Endothelial cell of umbilical vein (primary cell): ENCODE measurements around the gene RYR2. TPM values are rescaled to one million over a fixed set of nuclear protein-coding genes. Genes with fewer than 3 reads are reported as not detected.

Experiments
- BruUV-seq: library from RNA; stranded (reverse); fragments of 400-500 nt; replicated peaks from 2 replicates; lab custom pipeline; 2021; lab: Mats Ljungman, UMichigan
- CTCF ChIA-PET: fragments of 300-600, 350-600 bp; sonication (Branson Sonifier 250); formaldehyde crosslinking; loops from one replicate; lab custom pipeline; 2021; ENCODE audit warnings: antibody characterized with exemption, inconsistent platforms; lab: Charles Lee
- POLR2A ChIA-PET: fragments of 300-600, 350-600 bp; sonication (Branson Sonifier 250); formaldehyde crosslinking; loops from one replicate; lab custom pipeline; 2021; ENCODE audit warnings: antibody characterized with exemption, inconsistent platforms; lab: Charles Lee
- DNase-seq: peaks from one replicate; pipeline ENCODE4 v3.0.0-alpha.2; 2011; ENCODE audit warnings: low read depth, low spot score
- FAIRE-seq: peaks from 2 replicates; lab custom pipeline; 2011; peaks lifted over from hg19 to GRCh38; lab: Jason Lieb, UNC
- H2AFZ ChIP-seq: 2 replicates; pipeline ENCODE4 v1.6.0; 2012; ENCODE audit warnings: low read depth, low read length, control low read depth, inconsistent platforms
- H3K27ac ChIP-seq: 2 replicates; pipeline ENCODE4 v1.5.1; 2011; ENCODE audit warnings: low read depth, mild to moderate bottlenecking, control low read depth, low read length, moderate library complexity; ENCODE audit not compliant: insufficient read depth
- H3K27me3 ChIP-seq, 2 experiments: 2 replicates each; pipeline versions ENCODE4 v1.6.0 to v1.6.1; 2011; ENCODE audit warnings: low read length in 2 of 2, mixed read lengths in 1 of 2; ENCODE audit not compliant: control insufficient read depth in 2 of 2, insufficient read depth in 2 of 2
- H3K36me3 ChIP-seq, 2 experiments: 2 replicates in 1 of 2; 3 replicates in 1 of 2; pipeline ENCODE4 v1.5.1; 2011; ENCODE audit warnings: low read length in 2 of 2, mild to moderate bottlenecking in 1 of 2, moderate library complexity in 1 of 2; ENCODE audit not compliant: control insufficient read depth in 2 of 2, insufficient read depth in 2 of 2; ENCODE audit errors: extremely low read depth in 1 of 2
- H3K4me1 ChIP-seq: 3 replicates; pipeline ENCODE4 v1.5.1; 2011; ENCODE audit warnings: mild to moderate bottlenecking, low read length; ENCODE audit not compliant: control insufficient read depth, insufficient read depth; ENCODE audit errors: extremely low read depth
- H3K4me2 ChIP-seq: 2 replicates; pipeline ENCODE4 v1.6.1; 2011; ENCODE audit warnings: low read length, control low read depth, mixed read lengths; ENCODE audit not compliant: insufficient read depth
- H3K4me3 ChIP-seq, 3 experiments: fragments of 200-600 bp in 1 of 3; sonication (generic), shearing (Covaris generic) in 1 of 3; replicated peaks in 1 of 3; 2 replicates each; pipeline ENCODE4 v1.5.1; 2011 to 2016; ENCODE audit warnings: control low read depth in 3 of 3, low read length in 3 of 3, mild to moderate bottlenecking in 2 of 3, inconsistent platforms in 1 of 3, low read depth in 1 of 3, moderate library complexity in 1 of 3; ENCODE audit not compliant: insufficient read depth in 1 of 3
- H3K79me2 ChIP-seq: 2 replicates; pipeline ENCODE4 v1.6.0; 2012; ENCODE audit warnings: low read length, inconsistent platforms; ENCODE audit not compliant: control insufficient read depth, insufficient read depth
- H3K9ac ChIP-seq: replicated peaks from 2 replicates; pipeline ENCODE3; 2011; ENCODE audit warnings: low read length, control low read depth; ENCODE audit not compliant: insufficient read depth; ENCODE audit errors: extremely low read depth
- H3K9me1 ChIP-seq: replicated peaks from 3 replicates; pipeline ENCODE4 v1.6.0; 2011; ENCODE audit warnings: mild to moderate bottlenecking, low read length; ENCODE audit not compliant: control insufficient read depth, insufficient read depth; ENCODE audit errors: extremely low read depth
- H3K9me3 ChIP-seq: replicated peaks from 2 replicates; pipeline ENCODE4 v1.5.1; 2012; ENCODE audit warnings: low read length, inconsistent platforms; ENCODE audit not compliant: control insufficient read depth, insufficient read depth
- H4K20me1 ChIP-seq: replicated peaks from 2 replicates; pipeline ENCODE3; 2011; ENCODE audit warnings: mild to moderate bottlenecking, low read length; ENCODE audit not compliant: control insufficient read depth, insufficient read depth; ENCODE audit errors: extremely low read depth
- CTCF ChIP-seq, 2 donors: IDR thresholded peaks; 1 replicate in 1 of 2; 2 replicates in 1 of 2; pipeline ENCODE4 v1.5.1; 2011; ENCODE audit warnings: low read length in 2 of 2, mild to moderate bottlenecking in 2 of 2, moderate library complexity in 2 of 2, control low read depth in 1 of 2, inconsistent platforms in 1 of 2, low read depth in 1 of 2; ENCODE audit not compliant: insufficient read depth in 1 of 2; ENCODE audit errors: extremely low read depth in 1 of 2
- EZH2 ChIP-seq: IDR thresholded peaks from 2 replicates; pipeline ENCODE4 v1.6.1; 2012; ENCODE audit warnings: borderline replicate concordance, low read depth, mild to moderate bottlenecking, moderate library complexity, low read length, inconsistent platforms; ENCODE audit not compliant: severe bottlenecking
- FOS ChIP-seq: IDR thresholded peaks from 2 replicates; pipeline ENCODE4 v1.6.1; 2011; ENCODE audit warnings: mild to moderate bottlenecking, low read length, moderate library complexity, borderline replicate concordance; ENCODE audit not compliant: insufficient read depth
- GATA2 ChIP-seq: IDR thresholded peaks from 2 replicates; pipeline ENCODE4 v1.7.0; 2011; ENCODE audit warnings: low read depth, mild to moderate bottlenecking, moderate library complexity, mixed read lengths, low read length; ENCODE audit not compliant: insufficient read length, insufficient read depth
- JUN ChIP-seq: IDR thresholded peaks from 2 replicates; pipeline ENCODE4 v1.6.1; 2011; ENCODE audit warnings: borderline replicate concordance, low read depth; ENCODE audit not compliant: insufficient read length, insufficient read depth
- MAX ChIP-seq: IDR thresholded peaks from 2 replicates; pipeline ENCODE4 v1.6.1; 2011; ENCODE audit not compliant: insufficient read depth, insufficient read length
- MYC ChIP-seq: IDR thresholded peaks from one replicate; pipeline ENCODE4 v1.6.1; 2011; ENCODE audit warnings: mild to moderate bottlenecking, low read depth, low read length
- POLR2A ChIP-seq: IDR thresholded peaks from 2 replicates; pipeline ENCODE4 v1.6.1; 2012; ENCODE audit warnings: low read depth, mild to moderate bottlenecking, control low read depth, low read length
- POLR2AphosphoS5 ChIP-seq: IDR thresholded peaks from 2 replicates; pipeline ENCODE4 v1.6.1; 2012; ENCODE audit warnings: low read depth, mild to moderate bottlenecking, control low read depth, low read length, moderate library complexity; ENCODE audit not compliant: insufficient read depth
- dilution Hi-C: fragments of 300-500 bp; cut with MboI; formaldehyde crosslinking; loops from one replicate; pipeline ENCODE4 v1.15.0; 2019; ENCODE audit warnings: low sequenced_read_pairs; ENCODE audit not compliant: extremely low pct_ligation_motif_present
- intact Hi-C: fragments of 100-400 bp; cut with micrococcal nuclease; formaldehyde crosslinking; loops from one replicate; pipeline ENCODE4 v1.10.0; 2022
- microRNA-seq: library from miRNA; unstranded; fragments of <30 nt; microRNA quantifications from one replicate; pipeline ENCODE4 v1.2.0, GENCODE V29; 2021; ENCODE audit warnings: borderline number of aligned reads, borderline replicate concordance
- polyA plus RNA-seq, 4 experiments: library from polyadenylated mRNA; depleted of rRNA in 3 of 4; stranded (reverse) in 3 of 4; unstranded in 1 of 4; fragments of >200 nt; gene quantifications; 2 replicates each; pipeline versions ENCODE4 v1.2.1 to v1.2.3, GENCODE V29; 2011 to 2012; ENCODE audit warnings: missing spikeins in 1 of 4
- small RNA-seq: library from RNA; depleted of rRNA; stranded (forward); fragments of <200 nt; gene quantifications from one replicate; pipeline ENCODE3, GENCODE V24; 2012; ENCODE audit warnings: low replicate concordance, low read depth; ENCODE audit not compliant: insufficient read depth, insufficient read length
- total RNA-seq: library from RNA; stranded (reverse); gene quantifications from 2 replicates; pipeline ENCODE4 v1.2.3, GENCODE V29; 2021

The RYR2 gene
- total and polyA plus RNA-seq, 2 donors (not counting 3 experiments of a cell fraction or from before 2014, with no cell fraction given), result not detected

GRCh38 chr1:237879195-237879594 is 837.2 kb downstream of the RYR2 start:
- ChIA-PET POLR2A (no interaction called here), CTCF (no interaction called here)
- no TSS peak for BruUV-seq
- no peak overlapping the region for H2AFZ ChIP-seq
- no peaks in the 10 kb centered on the region for H3K4me1 ChIP-seq
- H3K27me3 ChIP-seq, result no peaks in the 10 kb centered on the region
- dilution Hi-C loops (no loop called here), intact Hi-C loops (no loop called here)
- FAIRE-seq, result no peak
- no peaks in the 10 kb centered on the region for H4K20me1 ChIP-seq
- H3K4me2 ChIP-seq, result no peak overlapping the region
- no peaks in the 10 kb centered on the region for H3K9me1 ChIP-seq
- TF ChIP-seq JUN (no peak), MAX (no peak), CTCF (IDR thresholded peaks at IDR 0.05; ENCODE audit: extremely low read depth in 1 of 2, insufficient read depth in 1 of 2, low read depth in 1 of 2, low read length in 2 of 2) (no peak), GATA2 (no peak), POLR2AphosphoS5 (no peak), EZH2 (no peak), POLR2A (no peak), MYC (no peak), FOS (no peak)
- H3K79me2 ChIP-seq, result no peaks in the 10 kb centered on the region
- no peak for DNase-seq
- peaks cover 2% of the 10 kb centered on the region for H3K9me3 ChIP-seq
- no peaks in the 10 kb centered on the region for H3K36me3 ChIP-seq
- H3K4me3 ChIP-seq, result no peak overlapping the region
- H3K9ac ChIP-seq, result no peak overlapping the region
- no peak overlapping the region for H3K27ac ChIP-seq

Small RNAs within 50 kb of the gene (microRNA-seq; reads per million reads assigned to microRNA genes)
- not detected for gene MIR4428

Small RNAs within 50 kb of the gene (small RNA-seq; reads per million reads assigned to genes)
- not detected for gene MIR4428
- gene RF00402, result not detected

Other genes starting within 250 kb of the RYR2 start
- 41.8 and 45.2 TPM in 2 replicates for gene MTR, start 246.9 kb upstream of the RYR2 start, total RNA-seq
- gene MTR, start 246.9 kb upstream of the RYR2 start, polyA plus RNA-seq, result 5.3 and 6.7 TPM in 2 replicates
- not detected in 2 replicates for gene MT1HL1, start 37.7 kb upstream of the RYR2 start, total RNA-seq
- not detected in 2 replicates for gene MT1HL1, start 37.7 kb upstream of the RYR2 start, polyA plus RNA-seq